ENCODE results near the gene PRELID1.
"Not testable (repeated sequence)": the region's sequence is repeated elsewhere in the genome, so short reads cannot be mapped to it uniquely, and the experiment has no call there.

Gene PRELID1, protein sequence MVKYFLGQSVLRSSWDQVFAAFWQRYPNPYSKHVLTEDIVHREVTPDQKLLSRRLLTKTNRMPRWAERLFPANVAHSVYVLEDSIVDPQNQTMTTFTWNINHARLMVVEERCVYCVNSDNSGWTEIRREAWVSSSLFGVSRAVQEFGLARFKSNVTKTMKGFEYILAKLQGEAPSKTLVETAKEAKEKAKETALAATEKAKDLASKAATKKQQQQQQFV

DNA sequence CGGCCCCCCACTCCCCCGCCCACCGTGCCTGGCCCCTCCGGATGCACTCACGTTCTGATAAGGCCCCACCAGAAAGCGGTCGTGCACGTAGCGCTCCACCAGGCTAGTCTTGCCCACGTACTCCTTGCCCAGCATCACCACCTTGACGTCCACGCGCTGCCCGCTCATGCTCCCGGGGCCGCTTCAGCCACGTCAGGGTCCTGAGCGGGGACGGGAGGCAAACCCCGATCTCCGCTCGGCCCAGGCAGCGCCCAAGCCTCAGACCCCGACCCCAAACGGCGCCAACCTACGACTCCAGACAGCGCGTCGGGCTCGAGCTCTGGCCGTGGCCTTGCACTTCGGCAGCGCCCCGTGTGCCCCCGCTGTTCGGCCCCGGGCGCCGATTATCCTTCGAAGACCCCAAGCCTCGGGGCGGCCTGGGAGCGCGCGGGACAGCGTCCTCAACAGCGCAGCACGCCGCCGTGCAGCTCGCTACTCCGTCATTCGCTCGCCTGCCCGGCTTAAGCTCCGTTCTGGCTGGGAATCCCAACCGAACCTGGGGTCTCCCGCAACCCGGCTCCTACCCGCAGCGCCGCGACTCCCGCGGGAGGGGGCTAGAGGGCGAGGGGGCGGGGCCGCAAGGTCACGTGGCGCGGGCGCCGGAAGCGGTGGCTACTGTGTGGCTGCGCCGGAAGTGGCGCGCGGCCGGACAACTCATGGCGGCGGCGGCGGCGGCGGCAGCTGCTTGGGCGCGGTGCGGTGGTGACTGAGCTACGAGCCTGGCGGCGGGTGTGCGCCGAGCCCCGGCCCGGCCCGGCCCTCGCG is at the start of gene PRELID1, which contains the start of gene RAB24:
Gene PRELID1 (plus strand): TSS at position 679 of the 804 bp plus-strand sequence. CDS start 187 bp downstream, outside the sequence.
Gene RAB24 (minus strand): TSS at position 599 of the 804 bp plus-strand sequence. CDS start 431 bp downstream, at position 168.
- TF ChIP-seq, protein P1, sequence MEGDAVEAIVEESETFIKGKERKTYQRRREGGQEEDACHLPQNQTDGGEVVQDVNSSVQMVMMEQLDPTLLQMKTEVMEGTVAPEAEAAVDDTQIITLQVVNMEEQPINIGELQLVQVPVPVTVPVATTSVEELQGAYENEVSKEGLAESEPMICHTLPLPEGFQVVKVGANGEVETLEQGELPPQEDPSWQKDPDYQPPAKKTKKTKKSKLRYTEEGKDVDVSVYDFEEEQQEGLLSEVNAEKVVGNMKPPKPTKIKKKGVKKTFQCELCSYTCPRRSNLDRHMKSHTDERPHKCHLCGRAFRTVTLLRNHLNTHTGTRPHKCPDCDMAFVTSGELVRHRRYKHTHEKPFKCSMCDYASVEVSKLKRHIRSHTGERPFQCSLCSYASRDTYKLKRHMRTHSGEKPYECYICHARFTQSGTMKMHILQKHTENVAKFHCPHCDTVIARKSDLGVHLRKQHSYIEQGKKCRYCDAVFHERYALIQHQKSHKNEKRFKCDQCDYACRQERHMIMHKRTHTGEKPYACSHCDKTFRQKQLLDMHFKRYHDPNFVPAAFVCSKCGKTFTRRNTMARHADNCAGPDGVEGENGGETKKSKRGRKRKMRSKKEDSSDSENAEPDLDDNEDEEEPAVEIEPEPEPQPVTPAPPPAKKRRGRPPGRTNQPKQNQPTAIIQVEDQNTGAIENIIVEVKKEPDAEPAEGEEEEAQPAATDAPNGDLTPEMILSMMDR (IDR thresholded peaks at IDR 0.05; ENCODE audit: low read depth, low read length): peak; percentile 27
- peak; percentile 48 for DNase-seq (ENCODE audit: extremely low read depth, low read depth)

DNA sequence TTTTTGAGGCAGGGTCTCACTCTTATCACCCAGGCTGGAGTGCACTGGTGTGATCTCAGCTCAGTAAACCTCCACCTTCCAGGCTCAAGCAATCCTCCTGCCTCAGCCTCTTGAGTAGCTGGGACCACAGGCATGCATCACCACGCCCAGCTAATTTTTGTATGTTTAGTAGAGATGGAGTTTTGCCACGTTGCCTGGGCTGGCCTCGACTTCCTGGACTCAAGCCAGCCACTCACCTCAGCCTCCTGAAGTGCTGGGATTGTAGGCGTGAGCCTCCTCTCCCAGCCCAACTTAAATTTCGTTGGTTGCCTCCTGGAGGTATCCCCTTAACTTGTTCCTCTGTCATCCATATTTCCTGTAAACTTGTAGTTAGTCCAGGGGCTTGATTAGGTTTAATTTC is 47.3 kb upstream of the PRELID1 start:
- TF ChIP-seq, protein P1 (IDR thresholded peaks at IDR 0.05; ENCODE audit: low read depth, low read length): no peak
- no peak for DNase-seq (ENCODE audit: extremely low read depth, low read depth)

DNA sequence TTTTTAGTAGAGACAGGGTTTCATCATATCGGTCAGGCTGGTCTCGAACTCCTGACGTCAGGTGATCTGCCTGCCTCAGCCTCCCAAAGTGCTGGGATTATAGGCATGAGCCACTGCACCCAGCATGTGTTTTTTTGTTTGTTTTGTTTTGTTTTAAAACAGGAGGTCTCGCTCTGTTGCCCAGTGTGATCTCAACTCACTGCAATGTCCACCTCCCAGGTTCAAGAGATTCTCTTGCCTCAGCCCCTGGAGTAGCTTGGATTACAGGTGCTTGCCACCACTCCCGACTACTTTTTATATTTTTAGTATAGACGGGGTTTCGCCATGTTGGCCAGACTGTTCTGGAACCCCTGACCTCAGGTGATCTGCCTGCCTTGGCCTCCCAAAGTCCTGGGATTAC is 44.9 kb upstream of the PRELID1 start:
- DNase-seq (ENCODE audit: extremely low read depth, low read depth): not testable (repeated sequence)

DNA sequence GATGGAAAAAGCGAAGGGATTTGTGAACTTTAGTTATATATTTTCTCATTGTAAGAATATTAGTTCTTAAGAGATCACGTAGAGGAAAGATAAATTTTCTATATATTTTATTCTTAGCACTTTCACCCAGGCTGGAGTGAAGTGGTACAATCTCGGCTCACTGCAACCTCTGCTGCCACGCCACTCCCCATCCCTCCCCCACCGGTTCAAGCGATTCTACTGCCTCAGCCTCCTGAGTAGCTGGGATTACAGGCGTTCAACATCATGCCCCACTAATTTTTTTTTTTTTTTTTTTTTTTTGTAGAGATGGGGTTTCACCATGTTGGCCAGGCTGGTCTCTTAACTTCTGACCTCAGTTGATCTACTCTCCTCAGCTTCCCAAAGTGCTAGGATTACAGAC is 42.6 kb upstream of the PRELID1 start:
- no peak for DNase-seq (ENCODE audit: extremely low read depth, low read depth)
- TF ChIP-seq, protein P1 (IDR thresholded peaks at IDR 0.05; ENCODE audit: low read depth, low read length): no peak

DNA sequence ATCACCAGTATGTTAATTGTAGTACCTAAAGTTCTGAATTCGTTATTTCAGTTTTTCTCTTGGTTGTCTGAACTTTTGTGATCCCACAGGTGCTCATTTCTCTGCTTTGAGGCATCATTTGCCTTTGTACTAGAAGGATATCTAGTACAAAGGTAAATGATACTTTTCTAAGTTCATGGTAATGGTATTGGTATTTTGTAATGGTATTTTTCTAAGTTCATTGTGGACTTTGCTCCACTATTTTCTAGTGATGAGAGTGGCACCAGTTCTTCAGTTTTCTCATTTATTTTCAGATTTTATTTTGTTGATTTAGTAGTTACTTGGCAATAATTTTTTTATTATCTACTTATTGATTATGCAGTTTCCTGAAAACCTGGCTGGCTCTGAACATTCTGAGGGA is 42.1 kb upstream of the PRELID1 start:
- DNase-seq (ENCODE audit: extremely low read depth, low read depth): no peak
- TF ChIP-seq, protein P1 (IDR thresholded peaks at IDR 0.05; ENCODE audit: low read depth, low read length): no peak

DNA sequence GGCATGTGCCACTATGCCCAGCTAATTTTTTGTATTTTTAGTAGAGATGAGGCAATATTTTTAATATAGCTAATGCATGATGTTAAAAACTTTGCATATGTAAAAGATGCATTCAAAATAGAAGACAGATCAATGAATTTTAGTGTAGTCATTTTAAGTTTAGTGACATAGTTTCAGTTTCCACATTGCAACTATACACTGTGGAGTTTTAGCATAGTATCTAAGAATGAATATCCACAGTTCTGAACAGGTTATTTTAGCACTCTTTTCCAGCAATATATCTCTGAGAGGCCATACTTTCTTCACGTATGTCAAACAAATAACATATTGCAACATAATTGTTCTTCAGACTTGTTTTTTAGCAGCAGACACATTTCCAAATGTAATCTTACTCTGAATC is 39.4 kb upstream of the PRELID1 start:
- DNase-seq (ENCODE audit: extremely low read depth, low read depth): no peak
- TF ChIP-seq, protein P1 (IDR thresholded peaks at IDR 0.05; ENCODE audit: low read depth, low read length): no peak

DNA sequence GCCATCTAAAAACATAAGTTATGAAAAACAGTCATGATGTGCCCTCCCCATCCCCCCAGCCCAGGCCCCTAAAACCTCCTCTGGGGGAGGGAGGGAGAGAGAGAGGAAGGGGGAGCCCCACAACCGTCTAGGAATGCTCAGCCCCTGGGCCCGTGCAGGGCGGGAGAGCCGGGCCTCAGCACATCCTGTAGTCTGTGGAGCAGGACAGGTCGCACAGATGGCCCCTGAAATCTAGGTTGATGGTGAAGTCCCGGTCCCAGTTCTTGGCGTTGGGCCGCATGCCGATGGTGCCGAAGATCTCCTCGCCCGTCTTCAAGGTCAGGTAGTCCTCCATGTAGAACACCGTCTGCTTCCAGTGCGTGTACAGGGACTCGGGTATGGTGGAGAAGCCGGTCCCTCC is 38.2 kb upstream of the PRELID1 start:
- DNase-seq (ENCODE audit: extremely low read depth, low read depth): no peak
- TF ChIP-seq, protein P1 (IDR thresholded peaks at IDR 0.05; ENCODE audit: low read depth, low read length): no peak

All from AG09319 (cell line).